Skeletal muscle tissue (tissue), 4 donors: ENCODE data around the gene PCOLCE2. TPM values are rescaled to one million over a fixed set of nuclear protein-coding genes. Genes with fewer than 3 reads are reported as not detected.

Experiments used
- H3K27ac ChIP-seq: one replicate; pipeline ENCODE4 v1.7.0; 2013; ENCODE audit warnings: mild to moderate bottlenecking, low read depth, low read length, inconsistent platforms
- H3K27me3 ChIP-seq, 3 donors: one replicate each; pipeline ENCODE4 v1.7.0; 2013; ENCODE audit warnings: low read length in 3 of 3; ENCODE audit not compliant: control insufficient read depth in 3 of 3, insufficient read depth in 3 of 3
- H3K36me3 ChIP-seq, 3 donors: one replicate each; pipeline ENCODE4 v1.7.0; 2013; ENCODE audit warnings: low read length in 3 of 3; ENCODE audit not compliant: control insufficient read depth in 3 of 3, insufficient read depth in 3 of 3
- H3K4me1 ChIP-seq, 3 donors: one replicate each; pipeline ENCODE4 v1.7.0; 2013; ENCODE audit warnings: low read length in 3 of 3, mild to moderate bottlenecking in 3 of 3; ENCODE audit not compliant: control insufficient read depth in 3 of 3, insufficient read depth in 3 of 3
- H3K4me3 ChIP-seq, 3 donors: one replicate each; pipeline ENCODE4 v1.7.0; 2013; ENCODE audit warnings: low read length in 3 of 3
- H3K9ac ChIP-seq, 3 donors: one replicate each; pipeline ENCODE4 v1.7.0; 2013; ENCODE audit warnings: low read length in 3 of 3, mild to moderate bottlenecking in 3 of 3, moderate library complexity in 2 of 3, low read depth in 1 of 3
- H3K9me3 ChIP-seq, 3 donors: one replicate each; pipeline ENCODE4 v1.7.0; 2013; ENCODE audit warnings: low read length in 3 of 3; ENCODE audit not compliant: control insufficient read depth in 3 of 3
- total RNA-seq: library from RNA; depleted of rRNA; stranded (reverse); fragments of >200 nt; gene quantifications from one replicate; pipeline ENCODE4 v1.2.3, GENCODE V29; 2014
- donor health status: Osteomylitis.

Gene PCOLCE2
- total RNA-seq, 1 donor from 2014 or later = 3.1 TPM

DNA sequence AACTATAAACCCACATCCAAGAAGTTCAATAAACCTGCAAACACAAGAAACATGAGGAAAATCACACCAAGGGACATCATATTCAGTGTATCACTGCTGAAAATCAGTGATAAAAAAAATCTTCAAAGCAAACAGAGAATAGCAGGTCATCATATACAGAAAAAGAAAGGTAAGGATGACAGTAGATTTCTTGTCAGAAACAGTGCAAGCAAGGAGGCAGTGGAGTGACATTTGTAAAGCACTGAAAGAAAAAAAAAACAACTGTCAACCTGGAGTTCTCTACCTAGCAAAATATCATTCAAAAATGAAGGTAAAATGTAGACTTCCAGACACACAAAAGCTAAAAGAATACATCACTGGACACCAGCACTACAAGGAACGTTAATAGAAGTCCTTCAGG, 93.6 kb downstream of the PCOLCE2 start:
- no peaks in the 10 kb centered on the region for H3K27me3 ChIP-seq
- no peaks in the 10 kb centered on the region for H3K9me3 ChIP-seq
- no peak overlapping the region for H3K4me3 ChIP-seq
- H3K27ac ChIP-seq = no peak overlapping the region
- H3K4me1 ChIP-seq = no peaks in the 10 kb centered on the region
- no peaks in the 10 kb centered on the region for H3K36me3 ChIP-seq
- no peak overlapping the region for H3K9ac ChIP-seq

- Histone ChIP-seq H3K9ac (no peak overlapping the region), H3K4me3 (no peak overlapping the region), H3K27me3 (no peaks in the 10 kb centered on the region), H3K36me3 (no peaks in the 10 kb centered on the region), H3K4me1 (no peaks in the 10 kb centered on the region), H3K27ac (no peak overlapping the region), H3K9me3 (no peaks in the 10 kb centered on the region)
These were observed 94.4 kb downstream of the PCOLCE2 start for GRCh38 chr3:142794508-142794907.

- H3K36me3 ChIP-seq = peaks cover 0 to under 1% (median 0%) of the 10 kb centered on the region in 3 donors
- H3K9ac ChIP-seq = no peak overlapping the region
- no peaks in the 10 kb centered on the region for H3K4me1 ChIP-seq
- H3K4me3 ChIP-seq = no peak overlapping the region
- H3K27me3 ChIP-seq = no peaks in the 10 kb centered on the region
- no peaks in the 10 kb centered on the region for H3K9me3 ChIP-seq
- H3K27ac ChIP-seq = no peak overlapping the region
These were observed 101.2 kb downstream of the PCOLCE2 start for GRCh38 chr3:142787719-142788118.

DNA sequence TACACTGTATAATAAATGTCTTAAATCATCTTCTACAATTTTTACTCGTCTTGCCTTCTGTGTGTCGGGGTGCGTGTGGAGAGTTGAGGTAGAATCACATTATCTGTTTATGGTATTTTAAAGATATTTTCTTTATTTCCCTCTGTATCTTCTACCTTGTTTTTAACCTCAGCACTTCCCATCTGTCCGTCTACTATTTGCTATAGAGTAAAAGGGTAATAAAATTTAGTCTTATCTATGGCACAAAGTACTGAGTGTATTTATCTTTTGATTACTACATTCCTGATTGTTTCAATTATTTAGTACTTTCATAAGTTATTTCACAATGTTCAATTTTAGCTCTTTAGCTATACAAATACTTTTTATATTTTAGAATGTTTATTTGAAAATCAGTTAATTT, 102.9 kb downstream of the PCOLCE2 start:
- Histone ChIP-seq H3K27ac (no peak overlapping the region), H3K4me3 (no peak overlapping the region), H3K27me3 (no peaks in the 10 kb centered on the region), H3K4me1 (no peaks in the 10 kb centered on the region), H3K9ac (no peak overlapping the region), H3K9me3 (peaks cover 0 to 2% (median 0%) of the 10 kb centered on the region in 3 donors), H3K36me3 (peaks cover 0 to 3% (median 2%) of the 10 kb centered on the region in 3 donors)

DNA sequence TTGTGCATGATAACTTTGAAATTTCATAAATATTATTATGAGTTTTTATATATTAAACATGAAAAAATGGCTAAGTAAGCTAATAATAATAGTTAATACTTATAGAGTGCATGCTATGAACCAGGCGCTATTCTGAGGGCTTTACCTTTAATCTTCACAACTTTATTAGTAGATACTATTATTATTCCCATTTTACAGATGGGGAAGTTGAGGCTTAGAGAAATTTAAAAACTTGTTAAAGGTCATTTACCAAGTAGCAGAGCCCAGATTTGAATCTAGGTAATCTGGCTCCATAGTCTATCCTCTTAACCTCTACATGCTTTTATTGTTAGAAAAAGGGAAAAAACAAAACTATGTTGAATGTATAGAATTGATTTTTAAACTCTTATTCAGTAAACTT, 104.7 kb downstream of the PCOLCE2 start:
- no peaks in the 10 kb centered on the region for H3K27me3 ChIP-seq
- no peak overlapping the region for H3K9ac ChIP-seq
- H3K4me3 ChIP-seq = no peak overlapping the region
- no peaks in the 10 kb centered on the region for H3K4me1 ChIP-seq
- peaks cover 0 to 2% (median 0%) of the 10 kb centered on the region in 3 donors for H3K9me3 ChIP-seq
- H3K36me3 ChIP-seq = peaks cover 0 to 3% (median 2%) of the 10 kb centered on the region in 3 donors
- no peak overlapping the region for H3K27ac ChIP-seq

DNA sequence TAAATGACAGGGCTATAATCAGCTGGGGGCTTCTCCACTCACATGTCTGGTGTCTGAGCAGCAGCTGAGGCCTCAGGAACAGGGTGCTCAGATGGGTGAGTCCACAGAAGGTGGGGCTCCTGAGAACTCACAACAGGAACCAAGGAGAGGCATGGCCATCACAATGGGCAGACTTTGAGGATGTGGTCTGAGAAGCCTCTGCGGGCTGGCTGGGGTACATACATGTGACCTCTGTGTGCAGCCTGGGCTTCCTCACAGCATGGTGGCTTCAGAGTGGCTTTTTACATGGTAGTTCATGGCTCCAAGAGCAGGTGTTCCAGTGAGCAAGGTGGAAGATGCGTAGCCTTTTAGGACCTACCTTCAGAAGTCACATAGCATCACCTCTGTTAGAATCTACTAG, 106.3 kb downstream of the PCOLCE2 start:
- no peaks in the 10 kb centered on the region for H3K4me1 ChIP-seq
- H3K4me3 ChIP-seq = no peak overlapping the region
- H3K36me3 ChIP-seq = peaks cover 0 to 3% (median 2%) of the 10 kb centered on the region in 3 donors
- H3K27me3 ChIP-seq = no peaks in the 10 kb centered on the region
- no peak overlapping the region for H3K27ac ChIP-seq
- peaks cover 0 to 2% (median 0%) of the 10 kb centered on the region in 3 donors for H3K9me3 ChIP-seq
- H3K9ac ChIP-seq = no peak overlapping the region

DNA sequence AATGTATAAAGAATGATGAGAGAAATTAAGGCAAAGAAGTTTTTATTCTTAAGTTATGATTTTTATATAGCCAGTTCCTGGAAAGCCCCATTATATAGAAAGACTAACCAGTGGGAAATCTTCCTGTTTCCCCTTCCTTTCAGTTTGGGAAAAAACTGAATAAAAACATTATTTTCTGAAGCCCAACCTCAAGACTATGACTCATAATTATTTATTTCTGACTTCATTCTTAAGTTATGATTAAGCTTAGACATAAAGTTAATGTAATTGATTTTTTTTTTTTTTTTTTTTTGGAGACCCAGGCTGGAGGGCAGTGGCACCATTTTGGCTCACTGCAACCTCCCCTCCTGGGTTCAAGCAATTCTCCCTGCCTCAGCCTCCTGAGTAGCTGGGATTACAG, 109.3 kb downstream of the PCOLCE2 start:
- no peak overlapping the region for H3K9ac ChIP-seq
- peaks cover 0 to 2% (median 0%) of the 10 kb centered on the region in 3 donors for H3K9me3 ChIP-seq

DNA sequence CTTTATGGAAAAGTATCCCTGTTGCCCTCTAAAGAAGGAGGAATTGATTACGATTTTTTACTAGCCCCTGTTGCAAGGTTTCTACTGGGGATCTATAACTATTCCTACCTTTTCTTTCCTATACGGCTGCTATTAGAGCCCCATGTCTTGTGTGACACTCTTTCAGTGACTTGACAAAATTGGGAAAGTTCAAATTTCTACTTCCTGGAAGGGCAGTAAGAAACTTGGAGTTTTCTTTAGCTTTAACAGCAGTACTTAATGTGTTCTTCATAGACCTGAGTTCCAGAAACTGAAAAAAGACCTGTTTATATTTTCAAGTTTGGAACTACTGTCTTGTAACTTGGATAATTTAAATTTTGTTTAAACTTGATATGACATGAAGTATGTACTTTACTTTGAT, 110.3 kb downstream of the PCOLCE2 start:
- Histone ChIP-seq H3K9ac (no peak overlapping the region), H3K4me1 (no peaks in the 10 kb centered on the region), H3K36me3 (peaks cover 0 to 3% (median 2%) of the 10 kb centered on the region in 3 donors), H3K4me3 (no peak overlapping the region), H3K27me3 (no peaks in the 10 kb centered on the region), H3K9me3 (peaks cover 0 to 2% (median 0%) of the 10 kb centered on the region in 3 donors), H3K27ac (no peak overlapping the region)

More for the DNA sequence above, 109.3 kb downstream of the PCOLCE2 start:
- no peak overlapping the region for H3K27ac ChIP-seq
- H3K4me3 ChIP-seq = no peak overlapping the region
- H3K27me3 ChIP-seq = no peaks in the 10 kb centered on the region
- H3K36me3 ChIP-seq = peaks cover 0 to 3% (median 2%) of the 10 kb centered on the region in 3 donors
- H3K4me1 ChIP-seq = no peaks in the 10 kb centered on the region

- Histone ChIP-seq H3K27ac (no peak overlapping the region), H3K9ac (no peak overlapping the region), H3K9me3 (peaks cover 0 to 2% (median 0%) of the 10 kb centered on the region in 3 donors), H3K4me1 (no peaks in the 10 kb centered on the region), H3K27me3 (no peaks in the 10 kb centered on the region), H3K4me3 (no peak overlapping the region), H3K36me3 (peaks cover 0 to 3% (median 2%) of the 10 kb centered on the region in 3 donors)
These were observed 111.0 kb downstream of the PCOLCE2 start for GRCh38 chr3:142777927-142778326.

DNA sequence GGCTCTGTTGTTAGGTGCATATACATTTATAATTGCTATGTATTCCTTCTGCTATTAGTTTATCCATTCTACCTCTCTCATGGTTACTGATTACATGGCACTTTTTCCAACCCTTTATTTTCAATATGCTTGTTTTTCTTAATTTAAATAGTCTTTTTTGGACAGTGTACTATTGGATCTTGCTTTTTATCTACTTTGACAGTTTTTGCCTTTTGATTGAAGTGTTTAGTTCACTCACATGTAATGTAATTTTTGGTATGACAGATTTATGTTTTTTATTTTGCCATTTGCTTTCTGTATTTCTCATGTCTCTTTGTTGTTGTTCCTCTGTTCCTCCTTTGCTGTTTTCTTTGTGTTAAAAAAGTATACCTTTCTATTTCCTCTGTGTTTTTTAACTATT, 120.5 kb downstream of the PCOLCE2 start:
- no peaks in the 10 kb centered on the region for H3K4me1 ChIP-seq
- H3K27me3 ChIP-seq = no peaks in the 10 kb centered on the region
- no peak overlapping the region for H3K9ac ChIP-seq
- no peak overlapping the region for H3K27ac ChIP-seq
- no peak overlapping the region for H3K4me3 ChIP-seq
- H3K36me3 ChIP-seq = peaks cover 0 to 2% (median 0%) of the 10 kb centered on the region in 3 donors
- peaks cover 0 to 3% (median 0%) of the 10 kb centered on the region in 3 donors for H3K9me3 ChIP-seq
